ENCODE measurements around the gene FASLG.

GRCh38 chr1:172646653-172647052 lies 12.2 kb upstream of the FASLG start:
- no peak for TF ChIP-seq ELF4 (IDR thresholded peaks at IDR 0.05)
- no peak for TF ChIP-seq BHLHE40 (IDR thresholded peaks at IDR 0.05; ENCODE audit: borderline replicate concordance)
- TF ChIP-seq ZNF384 (IDR thresholded peaks at IDR 0.05) = no peak
- no peak for TF ChIP-seq TARDBP (IDR thresholded peaks at IDR 0.05)
- TF ChIP-seq FOXM1 (IDR thresholded peaks at IDR 0.05; ENCODE audit: borderline replicate concordance) = no peak
- no peak for TF ChIP-seq SP1 (IDR thresholded peaks at IDR 0.05)
- TF ChIP-seq HDGF (IDR thresholded peaks at IDR 0.05; ENCODE audit: borderline replicate concordance) = no peak
- no peak for TF ChIP-seq LEF1 (IDR thresholded peaks at IDR 0.05; ENCODE audit: borderline replicate concordance)
- TF ChIP-seq NFRKB (IDR thresholded peaks at IDR 0.05) = no peak
- TF ChIP-seq ARNT (IDR thresholded peaks at IDR 0.05) = no peak
- TF ChIP-seq FOXA1 (IDR thresholded peaks at IDR 0.05) = no peak
- no peak for TF ChIP-seq FOXK2 (IDR thresholded peaks at IDR 0.05)
- TF ChIP-seq PKNOX1 (IDR thresholded peaks at IDR 0.05) = no peak
